HCT116 (cell line): ENCODE results near the gene IFT57. TPM values are rescaled to one million over a fixed set of nuclear protein-coding genes. Genes with fewer than 3 reads are reported as not detected.

Experiments
- ATAC-seq: fragments of 200-7000 bp; cut with Tn5 transposase; 2 replicates; pipeline ENCODE4 v1.9.1; 2020; ENCODE audit warnings: mild to moderate bottlenecking, moderate library complexity
- BruUV-seq: library from RNA; stranded (reverse); fragments of 400-500 nt; replicated peaks from 2 replicates; lab custom pipeline; 2021; lab: Mats Ljungman, UMichigan
- CTCF ChIA-PET: fragments of 300-600 bp; sonication (Branson Sonifier 250); formaldehyde crosslinking; loops from one replicate; lab custom pipeline; 2021; ENCODE audit warnings: antibody characterized with exemption; lab: Charles Lee
- POLR2A ChIA-PET: fragments of 300-600, 350-600 bp; sonication (Branson Sonifier 250); formaldehyde crosslinking; loops from one replicate; lab custom pipeline; 2021; ENCODE audit warnings: antibody characterized with exemption; lab: Charles Lee
- RAD21 ChIA-PET, 2 experiments: fragments of 300-600 bp; sonication (Branson Sonifier 250); formaldehyde crosslinking; loops; one replicate each; lab custom pipeline; 2023; ENCODE audit warnings: low total read pairs in 2 of 2; ENCODE audit not compliant: uncharacterized antibody in 2 of 2, unreplicated experiment in 2 of 2, low non-redundant PET in 1 of 2; lab: Charles Lee
- DNase-seq: peaks from one replicate; pipeline ENCODE4 v3.0.0-alpha.2; 2010; ENCODE audit warnings: low read depth, low spot score
- H2AFZ ChIP-seq: fragments of 200-600 bp; shearing (Covaris generic), sonication (generic); 2 replicates; pipeline ENCODE4 v1.6.1; 2017; ENCODE audit warnings: low read depth, mixed run types, mixed read lengths, antibody characterized with exemption, low read length; ENCODE audit not compliant: poor library complexity, severe bottlenecking
- H3K27ac ChIP-seq: 2 replicates; pipeline ENCODE4 v1.5.1; 2012; ENCODE audit warnings: low read depth, low read length
- H3K27me3 ChIP-seq: fragments of 200-600 bp; sonication (generic); 2 replicates; pipeline ENCODE4 v1.6.1; 2016; ENCODE audit warnings: mixed run types, low read length, mixed read lengths; ENCODE audit not compliant: insufficient read depth
- H3K36me3 ChIP-seq, 2 experiments: fragments of 200-500 bp in 1 of 2; fragments of 200-600 bp in 1 of 2; sonication (Bioruptor generic) in 1 of 2; sonication (generic) in 1 of 2; 2 replicates each; pipeline versions ENCODE4 v1.5.1 to v1.6.1; 2014 to 2016; ENCODE audit warnings: low read length in 2 of 2, inconsistent platforms in 1 of 2, mixed read lengths in 1 of 2, mixed run types in 1 of 2; ENCODE audit not compliant: insufficient read depth in 2 of 2, control insufficient read depth in 1 of 2
- H3K4me1 ChIP-seq, 2 experiments: fragments of 200-600 bp in 1 of 2; sonication (generic) in 1 of 2; 2 replicates each; pipeline versions ENCODE4 v1.5.1 to v1.6.1; 2012 to 2017; ENCODE audit warnings: low read length in 2 of 2, inconsistent platforms in 1 of 2, mild to moderate bottlenecking in 1 of 2, mixed read lengths in 1 of 2, mixed run types in 1 of 2, moderate library complexity in 1 of 2; ENCODE audit not compliant: insufficient read depth in 2 of 2, control insufficient read depth in 1 of 2
- H3K4me2 ChIP-seq: fragments of 200-600 bp; sonication (generic); 2 replicates; pipeline ENCODE4 v1.6.1; 2017; ENCODE audit warnings: mixed run types, low read length, mixed read lengths
- H3K4me3 ChIP-seq, 2 experiments: fragments of 200-600 bp in 1 of 2; sonication (generic) in 1 of 2; replicated peaks in 1 of 2; 2 replicates each; pipeline ENCODE4 v1.5.1; 2011 to 2016; ENCODE audit warnings: low read length in 2 of 2, control low read depth in 1 of 2, low read depth in 1 of 2, mild to moderate bottlenecking in 1 of 2, mixed read lengths in 1 of 2, mixed run types in 1 of 2
- H3K79me2 ChIP-seq: fragments of 200-600 bp; sonication (generic); 2 replicates; pipeline ENCODE4 v1.6.1; 2017; ENCODE audit warnings: mild to moderate bottlenecking, mixed run types, low read length, moderate library complexity, mixed read lengths; ENCODE audit not compliant: insufficient read depth
- H3K9ac ChIP-seq: fragments of 200-600 bp; sonication (generic); 2 replicates; pipeline ENCODE4 v1.6.1; 2016; ENCODE audit warnings: low read length, mixed read lengths
- H3K9me2 ChIP-seq: fragments of 200-600 bp; sonication (generic), shearing (Covaris generic); 2 replicates; pipeline ENCODE4 v1.6.1; 2017; ENCODE audit warnings: mixed run types, mild to moderate bottlenecking, moderate library complexity; ENCODE audit not compliant: insufficient read depth
- H3K9me3 ChIP-seq, 2 experiments: fragments of 200-500 bp in 1 of 2; fragments of 200-600 bp in 1 of 2; sonication (Bioruptor generic) in 1 of 2; sonication (generic) in 1 of 2; 2 replicates each; pipeline ENCODE4 v1.6.1; 2014 to 2017; ENCODE audit warnings: low read length in 2 of 2, mixed read lengths in 2 of 2, inconsistent platforms in 1 of 2, low read depth in 1 of 2, mild to moderate bottlenecking in 1 of 2, mixed run types in 1 of 2, moderate library complexity in 1 of 2; ENCODE audit not compliant: control insufficient read depth in 1 of 2, insufficient read depth in 1 of 2
- H4K20me1 ChIP-seq: fragments of 200-600 bp; sonication (generic), shearing (Covaris generic); 2 replicates; pipeline ENCODE4 v1.6.1; 2017; ENCODE audit warnings: mixed run types, mild to moderate bottlenecking, moderate library complexity; ENCODE audit not compliant: insufficient read depth
- ELF1 ChIP-seq: IDR thresholded peaks from 2 replicates; pipeline ENCODE4 v1.6.1; 2012; ENCODE audit warnings: low read depth, borderline replicate concordance
- POLR2A ChIP-seq: IDR thresholded peaks from 2 replicates; pipeline ENCODE4 v1.7.0; 2011; ENCODE audit warnings: borderline replicate concordance; ENCODE audit not compliant: insufficient read depth, insufficient read length; ENCODE audit errors: extremely low read depth
- RAD21 ChIP-seq: IDR thresholded peaks from 2 replicates; pipeline ENCODE4 v1.6.1; 2012; ENCODE audit warnings: low read depth, mild to moderate bottlenecking
- SP1 ChIP-seq: IDR thresholded peaks from 2 replicates; pipeline ENCODE4 v1.6.1; 2012; ENCODE audit warnings: low read depth
- YY1 ChIP-seq: IDR thresholded peaks from 2 replicates; pipeline ENCODE4 v1.6.1; 2011; ENCODE audit warnings: low read length, low read depth, moderate library complexity, mild to moderate bottlenecking; ENCODE audit not compliant: insufficient replicate concordance; ENCODE audit errors: extremely low read depth
- intact Hi-C: fragments of 100-400 bp; cut with micrococcal nuclease; formaldehyde crosslinking; loops from 2 replicates; pipeline ENCODE4 v1.10.0; 2022
- total RNA-seq: library from RNA; stranded (reverse); gene quantifications from one replicate; pipeline ENCODE4 v1.2.1, GENCODE V29; 2021; ENCODE audit not compliant: unreplicated experiment
- TF ChIP-seq, protein P1 (sequence below): IDR thresholded peaks from 2 replicates; pipeline ENCODE4 v1.6.1; 2012; ENCODE audit warnings: low read depth
- TF ChIP-seq, protein P2 (sequence below): IDR thresholded peaks from 2 replicates; pipeline ENCODE4 v1.6.1; 2012
- TF ChIP-seq, protein P3 (sequence below): IDR thresholded peaks from 2 replicates; pipeline ENCODE4 v1.6.1; 2012

The IFT57 gene
- total RNA-seq, 1 experiment from 2014 or later: 38.4 TPM

DNA sequence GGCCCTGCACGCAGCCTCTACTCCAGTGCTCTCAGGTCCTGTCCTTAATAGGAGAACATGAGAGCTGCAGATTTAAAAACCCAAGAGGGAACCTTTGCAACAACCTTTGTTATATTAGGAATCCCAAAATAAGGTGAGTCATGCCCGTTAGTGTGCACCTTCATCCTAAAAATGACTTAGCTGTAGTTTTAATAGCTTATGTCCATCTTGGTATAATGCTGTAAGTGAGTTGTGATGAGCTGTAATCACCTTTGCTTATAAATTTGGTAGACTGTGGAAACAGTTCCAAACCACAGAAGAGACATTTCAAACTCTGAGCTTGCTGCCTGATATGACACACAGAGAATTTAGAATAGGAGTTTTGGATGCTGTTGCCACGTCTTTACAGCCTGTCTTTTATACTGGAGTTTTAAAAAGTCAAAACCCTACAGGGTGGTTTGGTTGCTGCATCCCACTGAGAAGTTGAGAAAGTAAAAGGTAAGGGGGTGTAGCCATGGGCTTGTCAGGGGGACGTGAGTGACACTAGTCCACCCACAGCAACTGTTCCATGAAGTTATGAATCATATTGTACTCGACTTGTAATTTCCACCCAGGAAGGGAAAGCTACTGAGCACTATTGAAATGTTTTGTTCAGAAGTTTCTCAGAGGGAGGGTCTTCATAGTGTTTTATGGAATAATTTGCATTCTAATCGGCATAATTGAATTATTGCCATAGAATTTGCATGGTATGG is 104.0 kb downstream of the IFT57 start:
- Histone ChIP-seq H3K27ac (no peak overlapping the region), H3K36me3 (no peaks in the 10 kb centered on the region), H3K9me2 (no peaks in the 10 kb centered on the region), H2AFZ (no peak overlapping the region), H3K9ac (no peak overlapping the region), H4K20me1 (no peaks in the 10 kb centered on the region), H3K4me1 (peaks cover 0 to 4% of the 10 kb centered on the region in 2 experiments; a peak in 1 of 4 replicates), H3K27me3 (no peaks in the 10 kb centered on the region), H3K4me3 (no peak overlapping the region), H3K4me2 (no peak overlapping the region), H3K79me2 (no peaks in the 10 kb centered on the region), H3K9me3 (no peaks in the 10 kb centered on the region)
- ChIA-PET POLR2A (no interaction called here), CTCF (no interaction called here), RAD21 (no interaction called here)
- DNase-seq (no peak), ATAC-seq (no peak)
- no TSS peak for BruUV-seq
- TF ChIP-seq, protein P1, sequence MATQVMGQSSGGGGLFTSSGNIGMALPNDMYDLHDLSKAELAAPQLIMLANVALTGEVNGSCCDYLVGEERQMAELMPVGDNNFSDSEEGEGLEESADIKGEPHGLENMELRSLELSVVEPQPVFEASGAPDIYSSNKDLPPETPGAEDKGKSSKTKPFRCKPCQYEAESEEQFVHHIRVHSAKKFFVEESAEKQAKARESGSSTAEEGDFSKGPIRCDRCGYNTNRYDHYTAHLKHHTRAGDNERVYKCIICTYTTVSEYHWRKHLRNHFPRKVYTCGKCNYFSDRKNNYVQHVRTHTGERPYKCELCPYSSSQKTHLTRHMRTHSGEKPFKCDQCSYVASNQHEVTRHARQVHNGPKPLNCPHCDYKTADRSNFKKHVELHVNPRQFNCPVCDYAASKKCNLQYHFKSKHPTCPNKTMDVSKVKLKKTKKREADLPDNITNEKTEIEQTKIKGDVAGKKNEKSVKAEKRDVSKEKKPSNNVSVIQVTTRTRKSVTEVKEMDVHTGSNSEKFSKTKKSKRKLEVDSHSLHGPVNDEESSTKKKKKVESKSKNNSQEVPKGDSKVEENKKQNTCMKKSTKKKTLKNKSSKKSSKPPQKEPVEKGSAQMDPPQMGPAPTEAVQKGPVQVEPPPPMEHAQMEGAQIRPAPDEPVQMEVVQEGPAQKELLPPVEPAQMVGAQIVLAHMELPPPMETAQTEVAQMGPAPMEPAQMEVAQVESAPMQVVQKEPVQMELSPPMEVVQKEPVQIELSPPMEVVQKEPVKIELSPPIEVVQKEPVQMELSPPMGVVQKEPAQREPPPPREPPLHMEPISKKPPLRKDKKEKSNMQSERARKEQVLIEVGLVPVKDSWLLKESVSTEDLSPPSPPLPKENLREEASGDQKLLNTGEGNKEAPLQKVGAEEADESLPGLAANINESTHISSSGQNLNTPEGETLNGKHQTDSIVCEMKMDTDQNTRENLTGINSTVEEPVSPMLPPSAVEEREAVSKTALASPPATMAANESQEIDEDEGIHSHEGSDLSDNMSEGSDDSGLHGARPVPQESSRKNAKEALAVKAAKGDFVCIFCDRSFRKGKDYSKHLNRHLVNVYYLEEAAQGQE: no peak
- TF ChIP-seq SP1 (no peak), YY1 (no peak), ELF1 (no peak), POLR2A (no peak), RAD21 (no peak)
- TF ChIP-seq, protein P2, sequence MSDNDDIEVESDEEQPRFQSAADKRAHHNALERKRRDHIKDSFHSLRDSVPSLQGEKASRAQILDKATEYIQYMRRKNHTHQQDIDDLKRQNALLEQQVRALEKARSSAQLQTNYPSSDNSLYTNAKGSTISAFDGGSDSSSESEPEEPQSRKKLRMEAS: no peak
- TF ChIP-seq, protein P3, sequence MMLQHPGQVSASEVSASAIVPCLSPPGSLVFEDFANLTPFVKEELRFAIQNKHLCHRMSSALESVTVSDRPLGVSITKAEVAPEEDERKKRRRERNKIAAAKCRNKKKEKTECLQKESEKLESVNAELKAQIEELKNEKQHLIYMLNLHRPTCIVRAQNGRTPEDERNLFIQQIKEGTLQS: no peak
- intact Hi-C loops: no loop called here
